Stomach (tissue), 4 donors: ENCODE results near the gene RAB6A.

Experiments used
- CTCF ChIP-seq, 7 experiments: fragments of 450-650 bp in 4 of 7; fragments of 200-600 bp in 3 of 7; sonication (generic) in 3 of 7; IDR thresholded peaks; one replicate each; pipeline ENCODE4 v1.5.1; 2016 to 2019; ENCODE audit warnings: antibody characterized with exemption in 7 of 7, control low read depth in 2 of 7, mild to moderate bottlenecking in 1 of 7
- POLR2A ChIP-seq, 4 donors: fragments of 450-650 bp; IDR thresholded peaks; one replicate each; pipeline ENCODE4 v1.6.1; 2016; ENCODE audit warnings: antibody characterized with exemption in 4 of 4, control low read depth in 2 of 4, mild to moderate bottlenecking in 1 of 4, moderate library complexity in 1 of 4
- POLR2AphosphoS5 ChIP-seq, 3 donors: sonication (generic); formaldehyde crosslinking; IDR thresholded peaks; one replicate each; pipeline ENCODE4 v1.6.1; 2016; ENCODE audit warnings: antibody characterized with exemption in 3 of 3

DNA sequence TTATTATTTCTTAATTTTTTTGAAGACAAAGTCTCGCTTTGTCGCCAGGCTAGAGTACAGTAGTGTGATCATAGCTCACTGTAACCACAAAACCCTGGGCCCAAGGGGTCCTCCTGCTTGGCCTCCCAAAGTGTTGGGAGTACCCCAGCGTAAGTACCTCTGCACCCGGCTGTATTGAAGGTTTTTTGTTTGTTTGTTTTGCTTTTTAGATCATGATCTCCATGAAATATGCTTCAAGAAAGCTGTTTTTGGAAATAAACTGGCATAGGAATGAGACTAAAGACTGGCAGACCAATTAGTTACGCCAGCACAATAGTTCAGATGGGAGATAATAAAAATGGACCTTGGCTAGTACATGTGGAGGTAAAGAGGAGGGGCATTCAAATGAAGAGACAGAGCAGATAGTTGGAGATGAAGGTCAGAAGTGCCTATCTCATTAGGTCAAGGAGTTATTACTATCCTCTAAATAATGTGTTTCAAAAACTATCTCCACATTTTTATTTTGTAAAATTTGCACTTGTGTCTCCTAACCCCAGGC lies 22.7 kb upstream of the RAB6A start:
- TF ChIP-seq CTCF (IDR thresholded peaks at IDR 0.05) (no peak), POLR2AphosphoS5 (IDR thresholded peaks at IDR 0.05) (no peak), POLR2A (IDR thresholded peaks at IDR 0.05) (no peak)
